NCI-H510A (cell line): ENCODE measurements around the gene SPON1.
"Not testable (repeated sequence)": the region's sequence is repeated elsewhere in the genome, so short reads cannot be mapped to it uniquely, and the experiment has no call there.

Experiments used
- DNase-seq: peaks from one replicate; lab custom pipeline; 2025; lab: John Stamatoyannopoulos, UW

Gene SPON1

GRCh38 chr11:14273895-14274294 is 311.4 kb downstream of the SPON1 start:
- DNase-seq, result no peak

- no peak for DNase-seq
Measured at GRCh38 chr11:14275076-14275475, 312.6 kb downstream of the SPON1 start.

GRCh38 chr11:14278869-14279268 is 316.3 kb downstream of the SPON1 start:
- not testable (repeated sequence) for DNase-seq

GRCh38 chr11:14288189-14288935 is 325.8 kb downstream of the SPON1 start:
- no peak for DNase-seq

GRCh38 chr11:14290422-14290821 is 327.9 kb downstream of the SPON1 start:
- no peak for DNase-seq

- no peak for DNase-seq
Measured at GRCh38 chr11:14299921-14300320, 337.4 kb downstream of the SPON1 start.

- no peak for DNase-seq
Measured at GRCh38 chr11:14300661-14301304, 338.3 kb downstream of the SPON1 start.

GRCh38 chr11:14304601-14305000 is 342.1 kb downstream of the SPON1 start:
- no peak for DNase-seq

GRCh38 chr11:14305649-14306048 is 343.1 kb downstream of the SPON1 start:
- DNase-seq, result no peak

- DNase-seq, result no peak
Measured at GRCh38 chr11:14306481-14306880, 344.0 kb downstream of the SPON1 start.

GRCh38 chr11:14308114-14308896 is 345.8 kb downstream of the SPON1 start:
- no peak for DNase-seq

GRCh38 chr11:14308897-14309387 is 346.4 kb downstream of the SPON1 start:
- no peak for DNase-seq

- no peak for DNase-seq
Measured at GRCh38 chr11:14309425-14310192, 347.1 kb downstream of the SPON1 start.

- DNase-seq, result no peak
Measured at GRCh38 chr11:14310679-14311078, 348.2 kb downstream of the SPON1 start.

- no peak for DNase-seq
Measured at GRCh38 chr11:14312736-14313438, 350.4 kb downstream of the SPON1 start.

GRCh38 chr11:14314127-14314526 is 351.6 kb downstream of the SPON1 start:
- no peak for DNase-seq

GRCh38 chr11:14315130-14315529 is 352.6 kb downstream of the SPON1 start:
- DNase-seq, result no peak
